H1 (cell line): ENCODE results near the gene PRKCA. TPM values are rescaled to one million over a fixed set of nuclear protein-coding genes. Genes with fewer than 3 reads are reported as not detected.

ENCODE experiments used
- CHD7 ChIP-seq: fragments of 300-600 bp; sonication (generic); IDR thresholded peaks from 2 replicates; pipeline ENCODE4 v1.7.1; 2012; ENCODE audit warnings: low read length, moderate library complexity, mild to moderate bottlenecking, inconsistent platforms; ENCODE audit not compliant: insufficient replicate concordance
- SIRT6 ChIP-seq: IDR thresholded peaks from one replicate; pipeline ENCODE4 v1.7.1; 2012; ENCODE audit warnings: low read length, inconsistent platforms
- TBP ChIP-seq: IDR thresholded peaks from 2 replicates; pipeline ENCODE4 v1.6.1; 2011; ENCODE audit warnings: low read depth, low read length, improper control_type of control experiment
- polyA plus RNA-seq, 7 experiments: library from polyadenylated mRNA; depleted of rRNA in 3 of 7; stranded (reverse) in 5 of 7; unstranded in 2 of 7; fragments of >200 nt in 5 of 7; fragments of 200-250 nt in 2 of 7; gene quantifications; 1 replicate in 5 of 7; 2 replicates in 1 of 7; 4 replicates in 1 of 7; pipeline versions ENCODE4 v1.2.1 to v1.2.3, GENCODE V29; 2011 to 2013; ENCODE audit warnings: missing spikeins in 2 of 7, mixed read lengths in 2 of 7
- total RNA-seq: library from RNA; stranded (reverse); fragmentation: NEBNext Ultra II Directional; extraction: Animal tissue kit (Norgen Biotek cat#: 25700); gene quantifications from 2 replicates; pipeline ENCODE4 v1.2.1, GENCODE V29; 2021

The PRKCA gene
- total and polyA plus RNA-seq, 2 of the 8 experiments (the other 6 are each of a cell fraction or from before 2014, with no cell fraction given): 5.8 to 17.8 TPM

DNA sequence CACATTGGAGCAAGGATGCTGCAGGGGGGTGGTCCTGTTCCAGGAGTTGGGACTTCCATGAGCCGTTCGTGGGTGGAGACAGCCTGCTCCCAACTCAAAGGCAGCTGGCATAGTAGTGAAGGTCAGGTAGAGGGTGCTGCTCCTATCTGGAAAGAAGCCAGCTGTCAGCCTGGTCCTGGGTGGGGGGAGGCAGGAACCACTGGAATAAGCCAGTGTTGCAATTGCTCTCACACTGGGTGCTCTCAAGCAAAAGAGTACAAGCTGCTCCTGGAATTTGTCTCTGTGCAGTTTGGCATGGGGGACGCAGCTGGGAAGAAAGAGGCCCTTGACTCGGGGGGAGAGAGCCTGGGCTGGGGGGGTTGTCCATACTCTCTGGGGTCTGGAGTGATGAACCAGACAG is 541.2 kb downstream of the PRKCA start (continued):
- TF ChIP-seq CHD7: no peak
- no peak for TF ChIP-seq SIRT6
- TF ChIP-seq TBP: no peak
- TF ChIP-seq, all 59 proteins: peak for 0
